H9 (cell line): ENCODE results near the gene BLOC1S1. TPM values are rescaled to one million over a fixed set of nuclear protein-coding genes. Genes with fewer than 3 reads are reported as not detected.
A peak's percentile ranks its signal among the peaks of the same experiment; 100 is the strongest.

Source experiments
- DNase-seq: peaks from one replicate; pipeline ENCODE4 v3.0.0-alpha.2; 2017
- H2AFZ ChIP-seq: one replicate; pipeline ENCODE4 v1.6.1; 2013; ENCODE audit warnings: mild to moderate bottlenecking, low read length, control low read depth, moderate library complexity
- H2AK5ac ChIP-seq: 2 replicates; pipeline ENCODE4 v1.6.1; 2013; ENCODE audit warnings: low read length, control low read depth, mixed read lengths; ENCODE audit not compliant: insufficient read length
- H2BK120ac ChIP-seq: one replicate; pipeline ENCODE4 v1.6.1; 2013; ENCODE audit warnings: low read depth, mild to moderate bottlenecking, low read length, control low read depth, inconsistent platforms; ENCODE audit not compliant: poor library complexity, severe bottlenecking
- H2BK12ac ChIP-seq: 2 replicates; pipeline ENCODE4 v1.6.1; 2013; ENCODE audit warnings: low read length, control low read depth, mixed read lengths, low read depth; ENCODE audit not compliant: insufficient read length
- H2BK15ac ChIP-seq: 2 replicates; pipeline ENCODE4 v1.6.1; 2013; ENCODE audit warnings: low read depth, low read length, control low read depth
- H2BK20ac ChIP-seq: one replicate; pipeline ENCODE4 v1.6.1; 2013; ENCODE audit warnings: low read depth, mild to moderate bottlenecking, low read length, control low read depth, inconsistent platforms; ENCODE audit not compliant: poor library complexity, severe bottlenecking
- H2BK5ac ChIP-seq: 2 replicates; pipeline ENCODE4 v1.6.1; 2013; ENCODE audit warnings: low read length, control low read depth, mixed read lengths; ENCODE audit not compliant: insufficient read length
- H3K14ac ChIP-seq: 2 replicates; pipeline ENCODE4 v1.6.1; 2013; ENCODE audit warnings: low read length, control low read depth; ENCODE audit not compliant: insufficient read depth
- H3K18ac ChIP-seq: 2 replicates; pipeline ENCODE4 v1.6.1; 2013; ENCODE audit warnings: low read depth, mild to moderate bottlenecking, mixed read lengths, low read length, control low read depth; ENCODE audit not compliant: insufficient read length
- H3K23ac ChIP-seq: 2 replicates; pipeline ENCODE4 v1.6.1; 2013; ENCODE audit warnings: low read length, control low read depth, mixed read lengths, low read depth; ENCODE audit not compliant: insufficient read length
- H3K23me2 ChIP-seq: 2 replicates; pipeline ENCODE4 v1.6.1; 2013; ENCODE audit warnings: low read depth, mild to moderate bottlenecking, mixed read lengths, low read length, control low read depth; ENCODE audit not compliant: insufficient read length, poor library complexity, severe bottlenecking
- H3K27ac ChIP-seq: 2 replicates; pipeline ENCODE4 v1.5.1; 2013; ENCODE audit warnings: low read length, control low read depth, mixed read lengths, low read depth; ENCODE audit not compliant: insufficient read length
- H3K27me3 ChIP-seq: 2 replicates; pipeline ENCODE4 v1.6.1; 2013; ENCODE audit warnings: low read length, control low read depth, inconsistent platforms; ENCODE audit not compliant: insufficient read depth
- H3K4ac ChIP-seq: 2 replicates; pipeline ENCODE4 v1.6.1; 2013; ENCODE audit warnings: low read depth, mild to moderate bottlenecking, control low read depth, inconsistent platforms, low read length, moderate library complexity
- H3K4me1 ChIP-seq: 2 replicates; pipeline ENCODE4 v1.6.1; 2013; ENCODE audit warnings: low read length, control low read depth, inconsistent platforms; ENCODE audit not compliant: insufficient read depth
- H3K4me2 ChIP-seq: 2 replicates; pipeline ENCODE4 v1.6.1; 2013; ENCODE audit warnings: low read length, control low read depth, mixed read lengths; ENCODE audit not compliant: insufficient read length, insufficient read depth
- H3K56ac ChIP-seq: 2 replicates; pipeline ENCODE4 v1.6.1; 2013; ENCODE audit warnings: low read depth, mild to moderate bottlenecking, mixed read lengths, low read length, control low read depth; ENCODE audit not compliant: insufficient read length
- H3K79me1 ChIP-seq: 2 replicates; pipeline ENCODE4 v1.6.1; 2013; ENCODE audit warnings: low read depth, mild to moderate bottlenecking, moderate library complexity, low read length, control low read depth, inconsistent platforms; ENCODE audit not compliant: insufficient read depth, poor library complexity, severe bottlenecking
- H3K79me2 ChIP-seq: 2 replicates; pipeline ENCODE4 v1.6.1; 2013; ENCODE audit warnings: low read length, control low read depth, inconsistent platforms; ENCODE audit not compliant: insufficient read depth
- H3K9ac ChIP-seq: 2 replicates; pipeline ENCODE4 v1.6.1; 2013; ENCODE audit warnings: low read length, control low read depth, mixed read lengths; ENCODE audit not compliant: insufficient read length; ENCODE audit errors: extremely low read depth
- H3K9me3 ChIP-seq: one replicate; pipeline ENCODE4 v1.6.1; 2013; ENCODE audit warnings: low read depth, low read length, inconsistent platforms; ENCODE audit not compliant: control insufficient read depth
- H3T11ph ChIP-seq: one replicate; pipeline ENCODE4 v1.6.1; 2013; ENCODE audit warnings: mild to moderate bottlenecking, low read length, control low read depth, inconsistent platforms
- H4K20me1 ChIP-seq: one replicate; pipeline ENCODE4 v1.6.1; 2013; ENCODE audit not compliant: control insufficient read depth, insufficient read length, insufficient read depth
- H4K5ac ChIP-seq: 2 replicates; pipeline ENCODE4 v1.6.1; 2013; ENCODE audit warnings: low read depth, mild to moderate bottlenecking, mixed read lengths, low read length, control low read depth; ENCODE audit not compliant: insufficient read length
- H4K8ac ChIP-seq: replicated peaks from 2 replicates; pipeline ENCODE4 v1.6.1; 2013; ENCODE audit warnings: low read length, control low read depth, mixed read lengths, low read depth; ENCODE audit not compliant: insufficient read length
- H4K91ac ChIP-seq: 2 replicates; pipeline ENCODE4 v1.6.1; 2013; ENCODE audit warnings: low read depth, mild to moderate bottlenecking, moderate library complexity, mixed read lengths, low read length, control low read depth; ENCODE audit not compliant: insufficient read length
- H3K27ac Mint-ChIP-seq, 3 experiments: 2 replicates in 2 of 3; 3 replicates in 1 of 3; pipeline ENCODE4 v1.8.0; 2020 to 2021; ENCODE audit warnings: mixed read lengths in 3 of 3, mild to moderate bottlenecking in 1 of 3, moderate library complexity in 1 of 3
- H3K27me3 Mint-ChIP-seq: 2 replicates; pipeline ENCODE4 v1.8.0; 2021; ENCODE audit warnings: low read depth, mild to moderate bottlenecking, moderate library complexity, mixed read lengths
- H3K36me3 Mint-ChIP-seq, 3 experiments: 2 replicates in 2 of 3; 3 replicates in 1 of 3; pipeline ENCODE4 v1.8.0; 2020 to 2021; ENCODE audit warnings: low read depth in 3 of 3, mixed read lengths in 3 of 3; ENCODE audit not compliant: insufficient read depth in 1 of 3
- H3K4me1 Mint-ChIP-seq, 2 experiments: 2 replicates each; pipeline ENCODE4 v1.8.0; 2020; ENCODE audit warnings: mixed read lengths in 2 of 2
- H3K4me3 Mint-ChIP-seq, 2 experiments: 2 replicates in 1 of 2; 3 replicates in 1 of 2; pipeline ENCODE4 v1.8.0; 2020 to 2021; ENCODE audit warnings: mild to moderate bottlenecking in 2 of 2, mixed read lengths in 2 of 2, moderate library complexity in 1 of 2
- H3K9me3 Mint-ChIP-seq, 2 experiments: 2 replicates in 1 of 2; 3 replicates in 1 of 2; pipeline ENCODE4 v1.8.0; 2020; ENCODE audit warnings: mild to moderate bottlenecking in 2 of 2, mixed read lengths in 2 of 2, moderate library complexity in 1 of 2
- CTCF ChIP-seq: fragments of 200-600 bp; sonication (generic); conservative IDR thresholded peaks from 3 replicates; pipeline ENCODE4 v1.8.0; 2021; ENCODE audit warnings: antibody characterized with exemption, mild to moderate bottlenecking
- WGBS: extraction: QIAGEN DNeasy Blood & Tissue Kit; methylation state at CpG from one replicate; pipeline ENCODE4 v1.1.7; 2013; ENCODE audit warnings: missing lambda C conversion rate, low lambda C conversion rate, mixed read lengths; ENCODE audit not compliant: insufficient read length; ENCODE audit errors: extremely low coverage; 5-methylcytosine and 5-hydroxymethylcytosine counted together
- total RNA-seq: library from RNA; stranded (reverse); gene quantifications from 2 replicates; pipeline ENCODE4 v1.2.1, GENCODE V29; 2021

The BLOC1S1 gene
- total RNA-seq, 1 experiment from 2014 or later: 108 TPM

GRCh38 chr12:55684761-55685370 is 31.0 kb upstream of the BLOC1S1 start:
- no peaks in the 10 kb centered on the region for H3K79me1 ChIP-seq
- no peak overlapping the region for H3K27ac ChIP-seq
- no peak overlapping the region for H3T11ph ChIP-seq
- H4K8ac ChIP-seq: no peak overlapping the region
- Mint-ChIP-seq H3K4me3 (no peak overlapping the region), H3K4me1 (peaks cover 20 to 21% of the 10 kb centered on the region in 2 experiments), H3K27me3 (no peaks in the 10 kb centered on the region), H3K27ac (0 out of 7 replicates have a peak overlapping the region, but pooled peaks of 1 of the 3 experiments have one; percentile 21), H3K9me3 (no peaks in the 10 kb centered on the region), H3K36me3 (peaks cover 18 to 40% (median 31%) of the 10 kb centered on the region in 3 experiments; a peak in 6 of 7 replicates)
- H3K4me2 ChIP-seq: no peak overlapping the region
- WGBS: no CpG with 5 or more reads among the region's 20 CpGs
- no peak overlapping the region for H3K9ac ChIP-seq
- H3K4me1 ChIP-seq: no peaks in the 10 kb centered on the region
- DNase-seq: no peak
- H2BK15ac ChIP-seq: no peak overlapping the region
- H4K91ac ChIP-seq: no peak overlapping the region
- no peaks in the 10 kb centered on the region for H4K20me1 ChIP-seq
- no peak overlapping the region for H3K18ac ChIP-seq
- no peak overlapping the region for H3K14ac ChIP-seq
- no peak for TF ChIP-seq CTCF
- H2BK5ac ChIP-seq: no peak overlapping the region
- no peak overlapping the region for H2AK5ac ChIP-seq
- H3K27me3 ChIP-seq: no peaks in the 10 kb centered on the region
- H2BK12ac ChIP-seq: no peak overlapping the region
- H3K23me2 ChIP-seq: no peaks in the 10 kb centered on the region
- H3K79me2 ChIP-seq: no peaks in the 10 kb centered on the region
- H2AFZ ChIP-seq: no peak overlapping the region
- H2BK120ac ChIP-seq: no peak overlapping the region
- H3K4ac ChIP-seq: no peak overlapping the region
- H4K5ac ChIP-seq: no peak overlapping the region
- H3K9me3 ChIP-seq: no peaks in the 10 kb centered on the region
- no peak overlapping the region for H3K23ac ChIP-seq
- no peak overlapping the region for H2BK20ac ChIP-seq
- H3K56ac ChIP-seq: no peak overlapping the region
